Activated naive CD4-positive, alpha-beta T cell treated with Interleukin-2 at 50 U/mL for 16 hours (primary cell): ENCODE measurements around the gene SEC11C.

Source experiments
- DNase-seq: peaks from one replicate; pipeline ENCODE4 v3.0.0-alpha.2; 2020

Gene SEC11C

GRCh38 chr18:59145055-59145454 is 5.4 kb downstream of the SEC11C start:
- no peak for DNase-seq

DNA sequence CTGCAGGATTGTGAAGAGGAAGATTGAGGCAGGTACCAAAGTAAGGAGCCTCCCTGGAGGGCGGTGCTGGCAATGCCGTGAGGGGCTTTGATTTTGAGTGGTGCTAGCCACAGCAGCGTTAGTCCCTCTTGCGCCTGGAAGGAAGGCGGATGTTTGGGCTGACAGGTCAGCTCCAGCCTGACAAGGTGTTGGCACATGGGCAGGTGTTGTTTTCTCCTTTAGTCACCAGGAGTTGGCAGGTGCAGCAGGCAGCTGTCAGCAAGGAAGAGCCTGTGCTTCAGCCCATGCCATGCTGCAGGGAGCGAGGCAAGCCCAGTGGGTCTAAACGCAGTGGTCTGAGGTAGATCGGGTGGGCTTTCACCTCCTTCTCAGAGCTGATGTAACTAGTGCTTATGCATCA is 8.5 kb downstream of the SEC11C start:
- DNase-seq = no peak

- no peak for DNase-seq
Measured at GRCh38 chr18:59149007-59149406, 9.3 kb downstream of the SEC11C start.

DNA sequence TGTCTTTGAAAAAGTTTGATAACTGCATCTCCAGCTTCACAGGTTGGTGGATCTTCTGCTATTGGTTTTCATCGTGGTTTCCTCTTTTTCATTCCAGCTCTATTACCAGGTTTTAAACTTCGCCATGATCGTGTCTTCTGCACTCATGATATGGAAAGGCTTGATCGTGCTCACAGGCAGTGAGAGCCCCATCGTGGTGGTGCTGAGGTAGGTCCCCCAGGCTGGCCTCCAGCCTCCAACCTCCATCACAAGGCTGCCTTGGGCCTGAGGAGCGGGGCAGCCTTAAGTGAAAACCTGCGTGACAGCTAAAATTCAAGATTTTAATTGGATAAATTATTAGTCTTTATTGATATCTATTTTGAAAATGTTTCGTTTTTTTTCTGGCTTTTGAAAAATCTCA is 9.7 kb downstream of the SEC11C start:
- DNase-seq = no peak

DNA sequence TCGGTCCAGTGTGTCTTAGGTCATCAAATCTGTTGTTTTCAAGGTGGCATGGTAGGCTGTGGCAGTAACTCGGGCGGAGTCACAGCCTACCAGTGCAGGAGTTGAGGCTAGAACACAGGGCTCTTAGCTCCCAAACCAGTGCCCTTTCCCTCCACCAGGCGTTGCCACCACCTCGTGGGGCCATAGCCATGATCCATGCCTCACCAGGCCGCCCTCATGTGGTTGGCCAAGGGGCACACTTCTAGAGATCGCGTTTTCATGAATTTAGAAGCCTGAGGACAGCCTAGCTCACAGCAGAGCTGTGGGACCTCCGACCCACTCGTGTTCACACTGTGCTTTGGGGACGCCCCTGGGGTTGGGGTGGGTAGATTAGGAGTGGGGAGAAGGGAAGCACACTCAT is 10.6 kb downstream of the SEC11C start:
- DNase-seq = no peak

DNA sequence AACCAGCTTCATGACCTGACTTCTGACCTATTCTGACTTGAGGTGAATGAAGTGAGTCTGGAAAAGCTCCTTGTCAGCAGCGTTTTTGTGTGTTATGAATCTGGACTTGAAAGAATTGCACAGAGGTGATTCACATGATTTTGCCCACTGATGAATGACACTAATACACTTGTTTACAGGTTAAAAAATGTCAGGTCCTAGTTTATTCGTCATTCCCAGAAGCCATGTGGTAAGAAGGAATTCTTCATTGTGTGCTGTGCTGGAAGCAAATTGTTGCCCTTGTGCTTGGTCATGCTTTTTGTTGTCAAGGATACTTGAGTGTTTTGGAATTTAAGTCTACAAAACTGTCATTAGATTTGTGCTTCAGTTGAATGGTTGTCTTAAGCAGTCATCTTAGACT is 15.5 kb downstream of the SEC11C start:
- no peak for DNase-seq

DNA sequence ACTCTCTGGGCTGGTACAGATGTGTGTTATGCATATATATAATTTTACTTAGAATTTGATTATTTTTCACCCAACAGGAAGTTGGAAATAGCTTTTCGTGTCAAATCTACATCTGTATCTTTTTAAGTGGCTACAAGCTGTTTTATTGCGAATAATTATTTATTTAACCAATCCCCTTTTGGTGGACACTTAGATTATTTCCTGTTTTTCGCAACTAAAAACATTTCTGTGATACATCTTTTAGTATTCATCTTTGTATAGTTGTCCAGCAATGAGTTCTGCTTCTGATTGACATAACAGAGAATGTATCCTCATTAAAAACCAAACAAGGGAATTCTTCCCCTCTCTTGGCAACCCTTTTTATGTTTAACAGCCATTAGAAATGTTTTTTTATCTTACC is 16.6 kb downstream of the SEC11C start:
- no peak for DNase-seq

GRCh38 chr18:59159265-59159664 is 19.6 kb downstream of the SEC11C start:
- no peak for DNase-seq

GRCh38 chr18:59159986-59160385 is 20.3 kb downstream of the SEC11C start:
- DNase-seq = no peak

DNA sequence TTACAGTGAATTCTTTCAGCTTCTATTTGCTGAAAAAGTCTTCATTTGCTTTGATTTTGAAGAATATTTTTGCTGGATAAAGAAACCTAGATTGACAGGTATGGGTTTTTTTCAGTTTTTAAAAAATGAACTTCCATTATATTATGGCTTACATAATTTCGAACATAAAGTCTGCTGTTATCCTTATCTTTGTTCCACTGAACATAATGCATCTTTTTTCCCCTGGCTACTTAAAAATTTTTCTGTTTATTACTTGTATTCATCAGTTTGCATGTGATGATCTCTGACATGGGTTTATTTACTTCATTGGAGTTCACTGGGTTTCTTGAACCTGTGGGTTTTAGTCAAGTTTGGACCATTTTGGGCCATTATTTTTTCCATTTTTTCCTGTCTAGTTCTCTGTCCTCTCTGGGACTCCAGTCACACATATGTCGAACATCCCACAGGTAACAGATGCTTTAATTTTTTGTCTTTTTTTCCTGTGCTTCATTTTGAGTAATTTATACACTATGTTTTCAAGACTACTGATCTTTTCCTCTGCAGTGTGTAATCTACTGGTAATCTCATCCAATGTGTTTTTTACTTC is 33.1 kb downstream of the SEC11C start:
- DNase-seq = no peak

- DNase-seq = no peak
Measured at GRCh38 chr18:59177485-59177884, 37.8 kb downstream of the SEC11C start.

GRCh38 chr18:59180150-59180845 is 40.6 kb downstream of the SEC11C start:
- no peak for DNase-seq

- DNase-seq = no peak
Measured at GRCh38 chr18:59182673-59183072, 43.0 kb downstream of the SEC11C start.

GRCh38 chr18:59189008-59189407 is 49.3 kb downstream of the SEC11C start:
- no peak for DNase-seq

- DNase-seq = no peak
Measured at GRCh38 chr18:59189746-59190145, 50.1 kb downstream of the SEC11C start.

DNA sequence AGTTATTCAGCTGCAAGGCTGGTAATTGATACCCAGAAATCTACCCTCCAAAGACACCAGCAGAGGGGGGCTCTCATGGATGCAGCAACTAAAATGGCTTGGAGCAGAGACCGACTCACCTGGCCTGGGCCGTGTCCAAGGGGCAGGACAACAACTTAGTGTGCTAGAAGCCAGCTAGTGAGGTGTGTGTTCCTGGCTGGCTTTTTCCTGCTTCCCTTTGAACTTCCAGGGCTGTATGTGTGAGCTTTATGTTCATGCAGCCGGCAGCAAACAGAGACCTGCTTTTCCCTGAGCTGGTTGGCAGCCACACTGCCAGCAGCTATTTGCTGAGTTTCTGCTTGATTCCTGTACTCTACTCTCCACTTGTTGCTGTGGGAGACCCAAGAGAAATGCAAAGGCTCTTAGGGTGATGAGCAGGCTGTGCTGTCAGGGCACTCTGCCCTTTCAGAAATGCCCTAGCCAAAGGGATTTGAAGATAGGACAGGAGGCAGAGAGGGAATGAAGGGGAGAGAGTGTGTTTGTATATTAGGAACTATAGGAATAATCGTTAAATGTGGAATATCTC is 56.6 kb downstream of the SEC11C start:
- no peak for DNase-seq

- DNase-seq = no peak
Measured at GRCh38 chr18:59197636-59198035, 58.0 kb downstream of the SEC11C start.

DNA sequence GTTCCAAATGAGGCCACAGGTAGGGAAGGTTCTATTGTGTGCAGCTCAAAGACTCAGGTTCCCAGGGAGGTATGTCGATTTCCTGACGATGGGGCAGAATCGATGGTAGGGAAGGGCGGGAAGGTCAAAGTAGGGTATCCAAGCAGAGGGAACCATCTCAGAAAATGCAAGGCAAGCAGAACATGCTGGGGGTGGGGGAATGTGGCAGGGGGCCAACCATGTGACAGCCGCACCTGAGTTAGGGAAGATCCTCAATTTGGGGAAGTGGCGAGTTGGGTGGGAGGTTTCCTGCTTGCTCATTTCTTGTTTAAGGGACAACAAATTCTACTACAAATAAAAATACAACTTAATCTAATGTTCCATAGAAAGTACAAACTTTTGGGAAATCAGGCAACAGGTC is 58.5 kb downstream of the SEC11C start:
- no peak for DNase-seq

DNA sequence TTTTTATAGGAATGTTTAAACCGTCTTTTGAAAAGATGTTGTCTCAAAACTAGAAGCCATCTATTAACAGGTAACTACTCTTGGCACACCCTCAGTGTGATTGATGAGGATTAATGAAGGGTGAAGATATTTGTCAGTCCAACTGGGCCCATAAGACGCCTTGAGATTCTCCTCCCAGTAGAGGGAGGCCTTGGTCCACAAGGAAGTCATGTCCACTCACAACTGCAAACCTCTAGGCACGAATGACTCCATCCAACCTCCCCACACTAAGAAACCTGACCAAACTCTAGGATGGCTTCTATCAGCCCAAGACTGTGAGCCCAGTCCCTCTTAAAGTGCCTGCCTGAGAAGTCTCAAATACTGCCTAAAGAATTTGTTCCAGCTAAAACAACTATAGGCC is 61.1 kb downstream of the SEC11C start:
- DNase-seq = no peak

DNA sequence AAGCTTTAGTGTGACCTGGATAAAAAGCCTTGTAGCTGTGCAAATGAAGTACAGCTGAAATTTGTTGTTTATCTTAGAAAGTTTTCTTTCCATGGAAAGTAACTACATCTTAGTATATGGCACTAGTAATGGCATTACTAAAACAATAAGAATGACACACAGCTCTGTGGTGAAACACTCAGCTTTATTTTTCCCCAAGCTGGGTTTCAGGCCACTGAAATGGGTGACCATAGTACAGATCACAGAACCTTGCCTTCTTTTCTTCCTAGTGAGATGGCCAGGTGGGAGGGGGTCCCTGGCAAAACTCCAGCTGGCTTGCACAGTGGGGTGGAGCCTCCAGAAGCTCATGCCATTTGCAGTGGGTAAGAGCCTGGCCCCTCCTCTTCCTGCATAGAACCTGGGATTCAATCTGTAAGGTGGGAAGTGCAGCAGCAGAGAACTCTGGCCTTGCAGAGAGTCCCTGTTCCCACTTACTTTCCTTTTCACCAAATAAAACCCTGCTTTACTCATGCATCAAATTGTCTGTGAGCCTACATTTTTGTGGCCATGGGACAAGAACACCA is 62.7 kb downstream of the SEC11C start:
- no peak for DNase-seq

- DNase-seq = no peak
Measured at GRCh38 chr18:59207506-59207905, 67.8 kb downstream of the SEC11C start.
